CD14-positive monocyte (primary cell): ENCODE measurements around the gene AKR1D1. TPM values are rescaled to one million over a fixed set of nuclear protein-coding genes. Genes with fewer than 3 reads are reported as not detected.

Experiments
- DNase-seq, 3 donors: peaks; one replicate each; pipeline ENCODE4 v3.0.0-alpha.2; 2011 to 2022
- H2AFZ ChIP-seq: 2 replicates; pipeline ENCODE4 v1.6.0; 2012; ENCODE audit warnings: mild to moderate bottlenecking, low read depth, low read length, inconsistent platforms; ENCODE audit not compliant: insufficient read depth, poor library complexity, severe bottlenecking
- H3K27ac ChIP-seq, 2 donors: 1 replicate in 1 of 2; 2 replicates in 1 of 2; pipeline ENCODE4 v1.5.1; 2012 to 2013; ENCODE audit warnings: low read length in 2 of 2, control low read depth in 1 of 2, inconsistent platforms in 1 of 2, low read depth in 1 of 2, mild to moderate bottlenecking in 1 of 2
- H3K27me3 ChIP-seq, 2 donors: one replicate each; pipeline versions ENCODE4 v1.6.0 to v1.6.1; 2011 to 2013; ENCODE audit warnings: low read length in 2 of 2; ENCODE audit not compliant: control insufficient read depth in 2 of 2, insufficient read depth in 2 of 2
- H3K36me3 ChIP-seq, 2 donors: replicated peaks in 1 of 2; 1 replicate in 1 of 2; 2 replicates in 1 of 2; pipeline versions ENCODE4 v1.5.1 to v1.6.1; 2012 to 2013; ENCODE audit warnings: low read length in 2 of 2, control low read depth in 1 of 2, inconsistent platforms in 1 of 2, mild to moderate bottlenecking in 1 of 2; ENCODE audit not compliant: insufficient read depth in 2 of 2, control insufficient read depth in 1 of 2
- H3K4me1 ChIP-seq, 2 donors: 1 replicate in 1 of 2; 2 replicates in 1 of 2; pipeline versions ENCODE4 v1.5.1 to v1.6.1; 2012 to 2013; ENCODE audit warnings: low read length in 2 of 2, control low read depth in 1 of 2, inconsistent platforms in 1 of 2, mild to moderate bottlenecking in 1 of 2, moderate library complexity in 1 of 2; ENCODE audit not compliant: insufficient read depth in 2 of 2, control insufficient read depth in 1 of 2
- H3K4me2 ChIP-seq: replicated peaks from 2 replicates; pipeline ENCODE3; 2012; ENCODE audit warnings: low read length, moderate library complexity, mild to moderate bottlenecking; ENCODE audit not compliant: poor library complexity, severe bottlenecking; ENCODE audit errors: extremely low read depth
- H3K4me3 ChIP-seq, 3 experiments: fragments of 200-600 bp in 1 of 3; sonication (generic) in 1 of 3; replicated peaks in 1 of 3; 1 replicate in 2 of 3; 2 replicates in 1 of 3; pipeline ENCODE4 v1.5.1; 2011 to 2013; ENCODE audit warnings: low read length in 3 of 3, mild to moderate bottlenecking in 3 of 3, control low read depth in 2 of 3, low read depth in 2 of 3, inconsistent platforms in 1 of 3, moderate library complexity in 1 of 3
- H3K79me2 ChIP-seq: 2 replicates; pipeline ENCODE4 v1.6.0; 2012; ENCODE audit warnings: mild to moderate bottlenecking, control low read depth, inconsistent platforms, low read length, moderate library complexity; ENCODE audit not compliant: insufficient read depth
- H3K9ac ChIP-seq: 2 replicates; pipeline ENCODE4 v1.6.0; 2017; ENCODE audit warnings: low read length, mild to moderate bottlenecking; ENCODE audit not compliant: insufficient read depth, poor library complexity, severe bottlenecking
- H3K9me3 ChIP-seq, 2 donors: replicated peaks in 1 of 2; 1 replicate in 1 of 2; 2 replicates in 1 of 2; pipeline versions ENCODE4 v1.5.1 to v1.6.1; 2012 to 2013; ENCODE audit warnings: low read length in 2 of 2, control low read depth in 1 of 2; ENCODE audit not compliant: control insufficient read depth in 1 of 2, insufficient read depth in 1 of 2
- H4K20me1 ChIP-seq: 2 replicates; pipeline ENCODE4 v1.6.0; 2012; ENCODE audit warnings: mild to moderate bottlenecking, low read length, control low read depth, moderate library complexity; ENCODE audit not compliant: insufficient read depth
- H3K27ac Mint-ChIP-seq, 7 donors: one replicate each; pipeline ENCODE4 v1.8.0; 2020; ENCODE audit warnings: mild to moderate bottlenecking in 7 of 7, mixed read lengths in 7 of 7, moderate library complexity in 6 of 7, inconsistent platforms in 2 of 7
- H3K27me3 Mint-ChIP-seq, 3 donors: one replicate each; pipeline ENCODE4 v1.8.0; 2021 to 2022; ENCODE audit warnings: low read depth in 3 of 3, mild to moderate bottlenecking in 3 of 3, mixed read lengths in 3 of 3, moderate library complexity in 3 of 3, inconsistent platforms in 1 of 3
- H3K36me3 Mint-ChIP-seq, 2 donors: one replicate each; pipeline ENCODE4 v1.8.0; 2020; ENCODE audit warnings: mixed read lengths in 2 of 2, inconsistent platforms in 1 of 2, mild to moderate bottlenecking in 1 of 2
- H3K4me1 Mint-ChIP-seq: one replicate; pipeline ENCODE4 v1.8.0; 2020; ENCODE audit warnings: mild to moderate bottlenecking, mixed read lengths
- H3K4me3 Mint-ChIP-seq, 2 donors: one replicate each; pipeline ENCODE4 v1.8.0; 2020; ENCODE audit warnings: mild to moderate bottlenecking in 2 of 2, mixed read lengths in 2 of 2, moderate library complexity in 1 of 2
- H3K9me3 Mint-ChIP-seq, 7 donors: one replicate each; pipeline ENCODE4 v1.8.0; 2020 to 2022; ENCODE audit warnings: mixed read lengths in 7 of 7, mild to moderate bottlenecking in 6 of 7, moderate library complexity in 6 of 7, inconsistent platforms in 2 of 7
- CTCF ChIP-seq: fragments of 200-600 bp; IDR thresholded peaks from one replicate; pipeline ENCODE4 v1.8.0; 2022; ENCODE audit warnings: antibody characterized with exemption, mild to moderate bottlenecking
- WGBS: methylation state at CpG from one replicate; pipeline ENCODE4 v1.1.5; 2013; ENCODE audit warnings: missing lambda C conversion rate; ENCODE audit not compliant: insufficient coverage; 5-methylcytosine and 5-hydroxymethylcytosine counted together
- intact Hi-C, 2 donors: fragments of 100-400 bp; cut with micrococcal nuclease; formaldehyde crosslinking; loops; one replicate each; pipeline versions ENCODE4 v1.15.0 to v1.15.1; 2023
- polyA plus RNA-seq, 3 donors: library from polyadenylated mRNA; depleted of rRNA in 1 of 3; unstranded in 2 of 3; stranded (reverse) in 1 of 3; fragments of 300-500 nt in 2 of 3; fragments of >200 nt in 1 of 3; fragmentation: Illumina TruSeq in 2 of 3; gene quantifications; 1 replicate in 2 of 3; 2 replicates in 1 of 3; pipeline ENCODE4 v1.2.3, GENCODE V29; 2012 to 2021

AKR1D1 gene
- polyA plus RNA-seq, 3 donors: not detected

GRCh38 chr7:138126928-138127327, 50.7 kb downstream of the AKR1D1 start:
- DNase-seq: no peak
- Histone ChIP-seq H3K9ac (no peak overlapping the region), H3K79me2 (no peaks in the 10 kb centered on the region), H3K9me3 (peaks cover 0 to 9% of the 10 kb centered on the region in 2 donors), H4K20me1 (no peaks in the 10 kb centered on the region), H3K27me3 (no peaks in the 10 kb centered on the region), H3K4me3 (no peak overlapping the region), H3K4me2 (no peak overlapping the region), H3K27ac (no peak overlapping the region), H3K36me3 (no peaks in the 10 kb centered on the region), H2AFZ (no peak overlapping the region), H3K4me1 (peaks cover 10 to 12% of the 10 kb centered on the region in 2 donors)
- Mint-ChIP-seq H3K4me3 (no peak overlapping the region), H3K9me3 (peaks cover 0 to 19% (median 7%) of the 10 kb centered on the region in 7 donors), H3K27me3 (peaks cover 0 to 8% (median 3%) of the 10 kb centered on the region in 3 donors), H3K36me3 (no peaks in the 10 kb centered on the region), H3K27ac (no peak overlapping the region), H3K4me1 (peaks cover 13% of the 10 kb centered on the region)
- WGBS: 95% methylated on average over 2 of the region's 2 CpGs
- intact Hi-C loops: no loop called here
- TF ChIP-seq CTCF: no peak

GRCh38 chr7:138127996-138128395, 51.7 kb downstream of the AKR1D1 start:
- peaks cover 10 to 12% of the 10 kb centered on the region in 2 donors for H3K4me1 ChIP-seq
- TF ChIP-seq CTCF: no peak
- intact Hi-C loops: no loop called here
- H3K4me3 ChIP-seq: no peak overlapping the region
- no peaks in the 10 kb centered on the region for H3K27me3 ChIP-seq
- Mint-ChIP-seq H3K36me3 (no peaks in the 10 kb centered on the region), H3K4me3 (no peak overlapping the region), H3K27me3 (peaks cover 0 to 8% (median 2%) of the 10 kb centered on the region in 3 donors), H3K4me1 (peaks cover 13% of the 10 kb centered on the region), H3K9me3 (peaks cover 0 to 13% (median 4%) of the 10 kb centered on the region in 7 donors), H3K27ac (no peak overlapping the region)
- no peak for DNase-seq
- no peaks in the 10 kb centered on the region for H4K20me1 ChIP-seq
- WGBS: no CpG with 5 or more reads among the region's 2 CpGs
- H3K27ac ChIP-seq: no peak overlapping the region
- no peaks in the 10 kb centered on the region for H3K36me3 ChIP-seq
- peaks cover 0 to 6% of the 10 kb centered on the region in 2 donors for H3K9me3 ChIP-seq
- no peak overlapping the region for H3K4me2 ChIP-seq
- H2AFZ ChIP-seq: no peak overlapping the region
- H3K9ac ChIP-seq: no peak overlapping the region
- no peaks in the 10 kb centered on the region for H3K79me2 ChIP-seq
